Endometrial microvascular endothelial cells (primary cell): ENCODE results near the gene MPP7. TPM values are rescaled to one million over a fixed set of nuclear protein-coding genes. Genes with fewer than 3 reads are reported as not detected.

Experiments
- in situ Hi-C: cut with HindIII; loops from 2 replicates; pipeline ENCODE4 v1.10.0; 2017; ENCODE audit warnings: low sequenced_read_pairs, low pct_unique_long_range_greater_than_20kb; ENCODE audit errors: inconsistent ontology term
- total RNA-seq: library from RNA; depleted of rRNA; stranded (reverse); fragments of >200 nt; gene quantifications from one replicate; pipeline ENCODE4 v1.2.3, GENCODE V29; 2015; ENCODE audit errors: inconsistent ontology term

MPP7 gene
- total RNA-seq, 1 donor from 2014 or later = 0.09 TPM

- in situ Hi-C loops = no loop called here
Measured at GRCh38 chr10:28312572-28312971, 9.7 kb upstream of the MPP7 start.

- in situ Hi-C loops = no loop called here
Measured at GRCh38 chr10:28311104-28311503, 8.2 kb upstream of the MPP7 start.

- in situ Hi-C loops = no loop called here
Measured at GRCh38 chr10:28307267-28307666, 4.4 kb upstream of the MPP7 start.

GRCh38 chr10:28305553-28305952 lies 2.7 kb upstream of the MPP7 start:
- in situ Hi-C loops = no loop called here

- in situ Hi-C loops = no loop called here
Measured at GRCh38 chr10:28304032-28304571, 1.2 kb upstream of the MPP7 start.

- in situ Hi-C loops = no loop called here
Measured at GRCh38 chr10:28302012-28302637, 739 bp downstream of the MPP7 start.

GRCh38 chr10:28300027-28300426 lies 2.8 kb downstream of the MPP7 start:
- in situ Hi-C loops = no loop called here

GRCh38 chr10:28298951-28299350 lies 3.9 kb downstream of the MPP7 start:
- in situ Hi-C loops = no loop called here

- in situ Hi-C loops = no loop called here
Measured at GRCh38 chr10:28296023-28296422, 6.8 kb downstream of the MPP7 start.

GRCh38 chr10:28295336-28295735 lies 7.5 kb downstream of the MPP7 start:
- in situ Hi-C loops = no loop called here

GRCh38 chr10:28294809-28295208 lies 8.1 kb downstream of the MPP7 start:
- in situ Hi-C loops = no loop called here

GRCh38 chr10:28294169-28294532 lies 8.7 kb downstream of the MPP7 start:
- in situ Hi-C loops = no loop called here

GRCh38 chr10:28293236-28294168 lies 9.4 kb downstream of the MPP7 start:
- in situ Hi-C loops = no loop called here

GRCh38 chr10:28291881-28292297 lies 11.0 kb downstream of the MPP7 start:
- in situ Hi-C loops = no loop called here

- in situ Hi-C loops = no loop called here
Measured at GRCh38 chr10:28285816-28286215, 17.0 kb downstream of the MPP7 start.

- in situ Hi-C loops = no loop called here
Measured at GRCh38 chr10:28284126-28284525, 18.7 kb downstream of the MPP7 start.

- in situ Hi-C loops = no loop called here
Measured at GRCh38 chr10:28283251-28283650, 19.6 kb downstream of the MPP7 start.

- in situ Hi-C loops = no loop called here
Measured at GRCh38 chr10:28282336-28282735, 20.5 kb downstream of the MPP7 start.

- in situ Hi-C loops = no loop called here
Measured at GRCh38 chr10:28281726-28282315, 21.0 kb downstream of the MPP7 start.

- in situ Hi-C loops = no loop called here
Measured at GRCh38 chr10:28280652-28281051, 22.2 kb downstream of the MPP7 start.
